CD4-positive, CD25-positive, alpha-beta regulatory T cell (primary cell): ENCODE results near the gene P4HTM. TPM values are rescaled to one million over a fixed set of nuclear protein-coding genes. Genes with fewer than 3 reads are reported as not detected.
"Not testable (repeated sequence)": the region's sequence is repeated elsewhere in the genome, so short reads cannot be mapped to it uniquely, and the experiment has no call there.

Experiments
- ATAC-seq, 2 donors: fragments of 150-1000 bp; cut with Tn5 transposase; one replicate each; pipeline ENCODE4 v1.10.0; 2021; ENCODE audit warnings: low read depth in 2 of 2, moderate number of reproducible peaks in 2 of 2, moderate library complexity in 1 of 2
- DNase-seq, 3 donors: peaks; one replicate each; pipeline versions ENCODE4 v3.0.0 to v3.0.0-alpha.2; 2012 to 2022; ENCODE audit warnings: mixed read lengths in 1 of 3
- H3K27ac ChIP-seq: one replicate; pipeline ENCODE4 v1.7.0; 2013; ENCODE audit warnings: mild to moderate bottlenecking, low read length; ENCODE audit not compliant: insufficient read depth, poor library complexity, severe bottlenecking
- H3K27me3 ChIP-seq: one replicate; pipeline ENCODE4 v1.7.0; 2013; ENCODE audit warnings: low read length; ENCODE audit not compliant: control insufficient read depth, insufficient read depth
- H3K36me3 ChIP-seq: one replicate; pipeline ENCODE4 v1.7.0; 2013; ENCODE audit warnings: mild to moderate bottlenecking, low read length, moderate library complexity; ENCODE audit not compliant: control insufficient read depth, insufficient read depth
- H3K4me1 ChIP-seq: 2 replicates; pipeline ENCODE4 v1.7.0; 2013; ENCODE audit warnings: mild to moderate bottlenecking, low read length; ENCODE audit not compliant: insufficient read depth, control insufficient read depth, poor library complexity, severe bottlenecking
- H3K4me3 ChIP-seq: one replicate; pipeline ENCODE4 v1.7.0; 2013; ENCODE audit warnings: low read depth, mild to moderate bottlenecking, low read length, moderate library complexity
- H3K9me3 ChIP-seq, 2 experiments: 1 replicate in 1 of 2; 2 replicates in 1 of 2; pipeline ENCODE4 v1.7.0; 2013; ENCODE audit warnings: low read length in 2 of 2, mild to moderate bottlenecking in 1 of 2, moderate library complexity in 1 of 2; ENCODE audit not compliant: control insufficient read depth in 2 of 2
- H3K27ac Mint-ChIP-seq, 3 donors: one replicate each; pipeline ENCODE4 v1.8.0; 2020 to 2022; ENCODE audit warnings: mild to moderate bottlenecking in 3 of 3, mixed read lengths in 3 of 3, moderate library complexity in 2 of 3
- H3K27me3 Mint-ChIP-seq: one replicate; pipeline ENCODE4 v1.8.0; 2022; ENCODE audit warnings: mild to moderate bottlenecking, mixed read lengths
- H3K36me3 Mint-ChIP-seq: one replicate; pipeline ENCODE4 v1.8.0; 2020; ENCODE audit warnings: mixed read lengths
- H3K4me1 Mint-ChIP-seq, 4 donors: one replicate each; pipeline ENCODE4 v1.8.0; 2020 to 2022; ENCODE audit warnings: mixed read lengths in 4 of 4, mild to moderate bottlenecking in 1 of 4
- H3K4me3 Mint-ChIP-seq, 4 donors: one replicate each; pipeline ENCODE4 v1.8.0; 2020 to 2022; ENCODE audit warnings: mild to moderate bottlenecking in 4 of 4, mixed read lengths in 4 of 4, moderate library complexity in 3 of 4
- H3K9me3 Mint-ChIP-seq, 7 donors: one replicate each; pipeline ENCODE4 v1.8.0; 2020 to 2022; ENCODE audit warnings: mixed read lengths in 7 of 7, mild to moderate bottlenecking in 3 of 7, moderate library complexity in 2 of 7
- polyA plus RNA-seq, 4 donors: library from polyadenylated mRNA; unstranded; fragments of 300-500 nt; fragmentation: Illumina TruSeq; gene quantifications; one replicate each; pipeline ENCODE4 v1.2.3, GENCODE V29; 2021
- total RNA-seq: library from RNA; stranded (reverse); gene quantifications from one replicate; pipeline ENCODE4 v1.2.3, GENCODE V29; 2022

Gene P4HTM
- total and polyA plus RNA-seq, 5 donors from 2014 or later, result 19.5 to 39.2 (median 25.1) TPM

- H3K27ac ChIP-seq, result peak overlapping the region; percentile 93
- Mint-ChIP-seq H3K9me3 (peaks cover 0 to 1% (median 0%) of the 10 kb centered on the region in 7 donors), H3K4me3 (peak overlapping the region; percentile 94 to 99 (median 97)), H3K27me3 (no peaks in the 10 kb centered on the region), H3K27ac (peak overlapping the region; percentile 98 to 100 (median 99)), H3K36me3 (peaks cover 2% of the 10 kb centered on the region), H3K4me1 (peaks cover 0 to 32% (median 20%) of the 10 kb centered on the region in 4 donors)
- peaks cover 2% of the 10 kb centered on the region for H3K36me3 ChIP-seq
- H3K27me3 ChIP-seq, result no peaks in the 10 kb centered on the region
- peaks cover 19% of the 10 kb centered on the region for H3K4me1 ChIP-seq
- H3K9me3 ChIP-seq, result no peaks in the 10 kb centered on the region
- ATAC-seq (no peak), DNase-seq (peak in 1 of 3 donors; percentile 32)
- H3K4me3 ChIP-seq, result peak overlapping the region; percentile 61
These were observed 16.5 kb downstream of the P4HTM start for GRCh38 chr3:49006408-49007067.

DNA sequence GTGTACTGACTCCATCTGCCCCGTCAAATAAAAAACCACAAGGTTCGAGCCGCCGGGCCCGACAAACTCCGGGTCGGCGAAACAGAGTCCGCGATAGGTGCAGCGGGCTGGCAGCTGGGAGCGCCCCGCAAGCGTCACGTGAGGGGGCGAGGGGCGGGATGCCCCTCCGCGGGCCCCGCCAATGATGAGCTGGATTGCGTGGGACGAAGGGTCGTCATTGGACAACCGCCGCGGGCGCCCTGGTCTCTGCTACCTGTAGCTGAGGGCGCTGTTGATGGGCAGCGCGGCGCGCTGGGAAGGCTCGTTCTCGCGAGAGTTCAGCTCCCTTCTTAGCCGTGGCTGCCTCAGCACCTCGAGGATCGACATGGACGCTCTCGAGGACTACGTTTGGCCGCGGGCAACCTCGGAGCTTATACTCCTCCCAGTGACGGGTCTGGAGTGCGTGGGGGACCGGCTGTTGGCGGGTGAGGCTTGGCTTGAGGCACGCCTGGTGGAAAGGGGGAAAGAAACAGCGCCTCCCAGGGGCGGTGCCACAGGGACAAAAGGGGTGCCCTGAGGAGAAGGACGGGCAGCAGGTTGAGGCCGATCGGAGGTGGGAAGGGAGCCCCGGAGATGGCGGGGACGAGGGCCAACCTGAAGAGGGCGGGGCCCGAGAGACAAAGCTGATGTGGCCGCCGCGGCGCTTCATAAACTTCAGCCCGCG is 17.2 kb downstream of the P4HTM start, which contains the start of gene WDR6:
TSS of gene WDR6 (plus strand) at position 324 of the 703 bp plus-strand sequence. CDS start at position 365, 41 bp downstream.
- DNase-seq, result peak; percentile 97 to 99 (median 97)
- H3K4me3 Mint-ChIP-seq, result peak within 1 kb of the TSS; percentile 94 to 99 (median 97)
- no peaks in the 10 kb centered on the region for H3K27me3 ChIP-seq
- no peaks in the 10 kb centered on the region for H3K9me3 ChIP-seq
- H3K27ac Mint-ChIP-seq, result peak within 1 kb of the TSS; percentile 98 to 100 (median 99)
- H3K4me1 Mint-ChIP-seq, result peaks cover 0 to 34% (median 22%) of the 10 kb centered on the region in 4 donors
- ATAC-seq, result peak; percentile 95
- peaks cover 19% of the 10 kb centered on the region for H3K4me1 ChIP-seq
- peaks cover 9% of the 10 kb centered on the region for H3K36me3 ChIP-seq
- no peaks in the 10 kb centered on the region for H3K27me3 Mint-ChIP-seq
- H3K4me3 ChIP-seq, result peak within 1 kb of the TSS; percentile 66
- peaks cover 7% of the 10 kb centered on the region for H3K36me3 Mint-ChIP-seq
- peak within 1 kb of the TSS; percentile 93 for H3K27ac ChIP-seq
- peaks cover 0 to 1% (median 0%) of the 10 kb centered on the region in 7 donors for H3K9me3 Mint-ChIP-seq

DNA sequence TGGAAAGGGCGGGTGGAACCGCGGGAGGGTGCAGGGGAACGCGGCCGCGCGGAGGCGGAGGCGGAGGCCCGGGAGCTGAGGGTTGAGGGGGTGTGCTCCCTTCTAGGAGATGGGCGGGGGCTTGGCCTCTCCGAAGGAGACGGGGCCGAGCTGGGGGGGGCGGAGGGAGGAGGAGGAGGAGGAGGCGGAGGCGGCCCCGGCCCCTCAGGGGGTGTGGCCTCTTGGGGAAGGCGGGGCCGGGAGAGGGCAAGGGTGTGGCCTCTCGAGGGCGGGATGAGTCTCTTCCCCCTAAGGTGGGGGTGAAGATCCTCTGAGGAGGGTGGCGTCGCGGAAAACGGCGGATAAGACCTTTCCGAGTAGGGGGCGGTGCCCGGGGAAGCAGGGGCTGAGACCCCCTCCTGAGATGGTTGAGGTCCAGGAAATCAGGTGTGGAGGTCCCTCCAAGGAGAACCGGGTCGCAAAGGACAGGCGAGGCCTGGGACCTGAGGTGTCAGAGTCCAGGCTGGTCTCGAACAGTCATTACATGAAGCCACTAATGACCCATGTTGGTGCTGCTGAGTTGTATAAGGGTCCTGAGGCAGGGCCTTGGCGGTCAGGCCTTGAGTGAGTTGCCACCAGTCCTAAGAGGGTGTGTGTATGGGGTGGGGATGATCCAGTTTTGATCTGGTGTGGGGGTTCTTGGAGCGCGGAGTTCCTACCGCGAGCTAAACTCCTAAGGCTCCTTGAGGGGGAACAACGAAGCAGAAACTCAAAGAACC is 17.9 kb downstream of the P4HTM start:
- Histone ChIP-seq H3K9me3 (no peaks in the 10 kb centered on the region), H3K4me1 (peaks cover 19% of the 10 kb centered on the region), H3K27me3 (no peaks in the 10 kb centered on the region), H3K27ac (peak overlapping the region; percentile 93), H3K4me3 (peak overlapping the region; percentile 66), H3K36me3 (peaks cover 16% of the 10 kb centered on the region)
- ATAC-seq (peak; percentile 47 to 49), DNase-seq (peak; percentile 78 to 91 (median 86))
- Mint-ChIP-seq H3K4me1 (peaks cover 0 to 30% (median 24%) of the 10 kb centered on the region in 4 donors), H3K27ac (peak overlapping the region; percentile 98 to 100 (median 99)), H3K36me3 (peaks cover 7% of the 10 kb centered on the region), H3K4me3 (peak overlapping the region; percentile 94 to 99 (median 97)), H3K27me3 (no peaks in the 10 kb centered on the region), H3K9me3 (no peaks in the 10 kb centered on the region)

- not testable (repeated sequence) for H3K9me3 ChIP-seq, H3K27me3 Mint-ChIP-seq, H3K9me3 Mint-ChIP-seq, ATAC-seq, H3K27me3 ChIP-seq, H3K36me3 Mint-ChIP-seq, DNase-seq
- Histone ChIP-seq H3K36me3 (peaks cover 22% of the 10 kb centered on the region), H3K4me1 (peaks cover 19% of the 10 kb centered on the region), H3K27ac (peak overlapping the region; percentile 93), H3K4me3 (peak overlapping the region; percentile 66)
- H3K27ac Mint-ChIP-seq, result peak overlapping the region in 2 of 3 donors; percentile 99 to 100
- H3K4me3 Mint-ChIP-seq, result peak overlapping the region; percentile 90 to 99 (median 96)
- peaks cover 0 to 32% (median 26%) of the 10 kb centered on the region in 4 donors for H3K4me1 Mint-ChIP-seq
These were observed 18.6 kb downstream of the P4HTM start for GRCh38 chr3:49008627-49009026.

DNA sequence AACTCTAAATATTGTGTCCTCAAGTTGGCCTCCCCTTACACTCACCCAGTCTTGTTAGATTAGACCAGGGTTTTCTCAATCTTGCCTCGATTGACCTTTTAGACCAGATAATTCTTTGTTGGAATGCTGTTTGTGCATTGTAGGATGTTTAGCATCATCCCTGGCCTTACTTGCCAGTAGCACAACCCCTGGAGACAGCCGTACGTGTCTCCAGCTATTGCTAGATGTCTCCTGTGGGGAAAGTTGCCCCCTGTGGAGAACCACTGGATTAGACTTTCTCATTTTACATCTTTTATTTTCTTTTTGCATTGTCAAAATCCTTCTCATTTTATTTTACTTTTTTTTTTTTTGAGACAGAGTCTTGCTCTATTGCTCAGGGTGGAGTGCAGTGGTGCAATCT is 19.4 kb downstream of the P4HTM start:
- Histone ChIP-seq H3K36me3 (peaks cover 29% of the 10 kb centered on the region), H3K9me3 (no peaks in the 10 kb centered on the region), H3K4me3 (no peak overlapping the region), H3K27me3 (no peaks in the 10 kb centered on the region), H3K27ac (peak overlapping the region; percentile 25), H3K4me1 (peaks cover 19% of the 10 kb centered on the region)
- H3K27ac Mint-ChIP-seq, result no peak overlapping the region
- no peaks in the 10 kb centered on the region for H3K9me3 Mint-ChIP-seq
- peak overlapping the region; percentile 44 to 94 (median 79) for H3K4me3 Mint-ChIP-seq
- DNase-seq, result no peak
- ATAC-seq, result no peak
- no peaks in the 10 kb centered on the region for H3K27me3 Mint-ChIP-seq
- H3K36me3 Mint-ChIP-seq, result peaks cover 4% of the 10 kb centered on the region
- peaks cover 0 to 37% (median 29%) of the 10 kb centered on the region in 4 donors for H3K4me1 Mint-ChIP-seq

- H3K27ac Mint-ChIP-seq, result no peak overlapping the region
- peaks cover 47% of the 10 kb centered on the region for H3K36me3 ChIP-seq
- H3K4me1 Mint-ChIP-seq, result peaks cover 0 to 44% (median 25%) of the 10 kb centered on the region in 4 donors
These were observed 22.5 kb downstream of the P4HTM start for GRCh38 chr3:49012441-49013017.

GRCh38 chr3:49013113-49013737 is 23.2 kb downstream of the P4HTM start:
- no peak overlapping the region for H3K27ac ChIP-seq
- Mint-ChIP-seq H3K9me3 (no peaks in the 10 kb centered on the region), H3K4me3 (peak overlapping the region in 1 of 4 donors; percentile 49), H3K27ac (no peak overlapping the region), H3K4me1 (peaks cover 0 to 41% (median 23%) of the 10 kb centered on the region in 4 donors), H3K27me3 (no peaks in the 10 kb centered on the region), H3K36me3 (peaks cover 15% of the 10 kb centered on the region)
- no peak for DNase-seq
- no peak for ATAC-seq
- no peaks in the 10 kb centered on the region for H3K27me3 ChIP-seq
- H3K36me3 ChIP-seq, result peaks cover 47% of the 10 kb centered on the region
- H3K9me3 ChIP-seq, result no peaks in the 10 kb centered on the region
- H3K4me3 ChIP-seq, result no peak overlapping the region
- H3K4me1 ChIP-seq, result peaks cover 12% of the 10 kb centered on the region

More at GRCh38 chr3:49012441-49013017, 22.5 kb downstream of the P4HTM start:
- Histone ChIP-seq H3K27me3 (no peaks in the 10 kb centered on the region), H3K27ac (no peak overlapping the region), H3K9me3 (no peaks in the 10 kb centered on the region), H3K4me1 (peaks cover 14% of the 10 kb centered on the region), H3K4me3 (no peak overlapping the region)
- H3K4me3 Mint-ChIP-seq, result peak overlapping the region in 1 of 4 donors; percentile 51
- no peaks in the 10 kb centered on the region for H3K27me3 Mint-ChIP-seq
- no peak for ATAC-seq
- peaks cover 15% of the 10 kb centered on the region for H3K36me3 Mint-ChIP-seq
- no peaks in the 10 kb centered on the region for H3K9me3 Mint-ChIP-seq
- no peak for DNase-seq
